GM18505 (cell line): ENCODE data around the gene ZNF565.
A peak's percentile ranks its signal among the peaks of the same experiment; 100 is the strongest.
"Not testable (repeated sequence)": the region's sequence is repeated elsewhere in the genome, so short reads cannot be mapped to it uniquely, and the experiment has no call there.

ENCODE experiments used
- ATAC-seq: cut with Tn5 transposase; IDR thresholded peaks from one replicate; pipeline ENCODE4 v1.9.1; 2021; ENCODE audit not compliant: unreplicated experiment
- POLR2A ChIP-seq: IDR thresholded peaks from 4 replicates; pipeline ENCODE4 v1.6.1; 2011; ENCODE audit warnings: borderline replicate concordance; ENCODE audit not compliant: insufficient read depth, insufficient read length; ENCODE audit errors: extremely low read depth

The ZNF565 gene

GRCh38 chr19:36149673-36150406 is 64.6 kb downstream of the ZNF565 start:
- no peak for TF ChIP-seq POLR2A
- ATAC-seq: no peak

DNA sequence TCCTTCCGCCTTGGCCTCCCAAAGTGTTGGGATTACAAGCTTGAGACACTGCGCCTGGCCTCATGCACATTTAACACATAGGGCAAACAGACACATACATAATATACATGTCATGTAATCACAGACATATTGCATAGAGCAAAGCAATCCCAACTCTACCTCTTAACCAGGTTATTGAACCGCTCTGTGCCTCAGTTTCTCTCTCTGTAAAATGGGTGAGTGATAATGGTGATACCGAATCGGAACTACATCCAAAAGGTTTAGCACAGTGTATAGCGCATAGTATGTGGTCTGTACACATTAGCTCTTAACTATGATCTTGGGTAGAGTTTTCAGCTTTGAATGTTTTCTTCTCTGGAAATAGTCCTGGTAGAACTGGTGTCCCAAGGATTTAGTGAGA is 69.8 kb downstream of the ZNF565 start:
- ATAC-seq: no peak
- no peak for TF ChIP-seq POLR2A

DNA sequence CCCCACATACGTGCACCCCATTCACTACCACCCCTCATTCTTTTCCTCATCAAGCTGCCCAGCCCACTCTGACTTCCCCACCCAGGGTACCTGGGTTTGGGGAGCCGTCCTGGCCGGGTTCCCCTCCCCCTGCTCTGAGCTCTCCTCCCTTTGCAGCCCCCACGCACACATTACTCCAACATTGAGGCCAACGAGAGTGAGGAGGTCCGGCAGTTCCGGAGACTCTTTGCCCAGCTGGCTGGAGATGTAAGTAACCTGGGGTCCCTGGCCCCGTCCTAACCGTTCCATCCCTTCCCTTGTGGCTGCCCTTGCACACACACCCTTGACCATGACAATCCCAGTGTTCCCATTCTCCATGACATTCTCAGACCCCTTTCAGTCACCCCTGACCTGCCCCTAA is 72.0 kb downstream of the ZNF565 start:
- ATAC-seq: no peak
- TF ChIP-seq POLR2A: no peak

- no peak for ATAC-seq
These were observed 72.4 kb downstream of the ZNF565 start for GRCh38 chr19:36142046-36142445.

GRCh38 chr19:36141039-36141927 is 73.2 kb downstream of the ZNF565 start:
- no peak for TF ChIP-seq POLR2A
- ATAC-seq: peak; percentile 38

More at GRCh38 chr19:36142046-36142445, 72.4 kb downstream of the ZNF565 start:
- no peak for TF ChIP-seq POLR2A

DNA sequence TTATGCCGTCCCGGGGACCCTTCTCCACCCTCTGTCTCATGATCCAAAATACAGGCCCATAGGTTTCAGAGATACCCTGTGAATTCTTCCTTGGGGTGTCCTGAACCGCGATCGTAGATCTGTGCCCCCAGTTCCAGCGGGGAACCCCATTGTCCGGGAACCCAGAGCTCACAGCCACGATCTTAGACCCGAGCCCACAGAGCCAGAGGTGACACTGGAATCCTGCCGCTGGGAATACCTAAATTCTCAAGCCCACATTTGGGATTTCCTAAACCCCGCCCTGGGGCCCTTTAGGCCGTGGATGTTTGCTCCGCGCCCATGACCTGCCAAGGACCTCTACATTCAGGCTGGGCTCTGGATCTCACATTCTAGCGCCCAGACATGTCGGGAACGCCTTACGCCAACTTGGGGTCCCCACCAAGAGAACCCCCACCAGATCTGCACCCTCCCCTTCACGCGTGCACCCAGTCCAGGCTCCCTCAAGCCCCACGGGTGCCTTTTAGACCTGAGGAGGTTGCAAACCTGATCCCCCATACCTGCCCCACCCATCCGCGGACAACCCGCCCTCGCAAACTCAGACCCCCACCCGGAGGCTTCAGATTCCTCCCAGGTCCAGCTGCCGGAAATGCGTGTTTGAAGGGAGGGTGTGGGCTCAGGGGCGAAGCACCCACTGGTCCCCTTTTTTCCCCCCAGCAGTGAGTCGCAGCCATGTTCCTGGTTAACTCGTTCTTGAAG is 74.0 kb downstream of the ZNF565 start:
- ATAC-seq: peak; percentile 1
- TF ChIP-seq POLR2A: no peak

- ATAC-seq: peak; percentile 89
- peak; percentile 91 for TF ChIP-seq POLR2A
These were observed 74.8 kb downstream of the ZNF565 start, which contains the start of gene CAPNS1 for GRCh38 chr19:36139473-36140303. TSS of gene CAPNS1 (plus strand) at chr19:36140066. CDS start at chr19:36141012, 946 bp downstream.

- no peak for TF ChIP-seq POLR2A
- ATAC-seq: no peak
These were observed 75.4 kb downstream of the ZNF565 start for GRCh38 chr19:36139120-36139472.

- TF ChIP-seq POLR2A: no peak
- no peak for ATAC-seq
These were observed 77.3 kb downstream of the ZNF565 start for GRCh38 chr19:36136964-36137686.

GRCh38 chr19:36134867-36135266 is 79.6 kb downstream of the ZNF565 start:
- ATAC-seq: not testable (repeated sequence)
